Measurements from ENCODE around the gene LRCH3.

DNA sequence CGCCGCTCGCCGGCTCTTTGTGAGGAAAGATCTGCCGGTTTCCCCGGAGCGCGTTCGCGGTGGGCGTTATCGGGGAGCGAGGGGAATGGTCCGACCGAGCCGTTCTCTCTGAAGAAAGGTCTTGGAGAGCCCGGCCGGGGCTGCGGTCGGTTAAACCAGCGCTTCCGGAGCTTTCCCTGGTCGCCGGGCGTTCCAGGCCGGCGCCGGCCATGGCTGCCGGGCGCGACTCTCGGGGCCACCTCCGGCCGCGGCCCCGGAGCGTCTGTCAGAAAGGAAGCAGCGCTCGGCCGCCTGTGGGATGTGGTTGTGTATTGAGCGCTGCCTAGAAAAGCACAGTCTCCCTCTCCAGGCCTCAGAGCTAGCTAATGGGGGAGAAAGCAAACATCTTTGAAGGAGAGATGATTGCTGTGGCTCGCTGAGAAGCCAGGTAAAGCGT is 40.6 kb upstream of the LRCH3 start:
- TF ChIP-seq, protein P1, sequence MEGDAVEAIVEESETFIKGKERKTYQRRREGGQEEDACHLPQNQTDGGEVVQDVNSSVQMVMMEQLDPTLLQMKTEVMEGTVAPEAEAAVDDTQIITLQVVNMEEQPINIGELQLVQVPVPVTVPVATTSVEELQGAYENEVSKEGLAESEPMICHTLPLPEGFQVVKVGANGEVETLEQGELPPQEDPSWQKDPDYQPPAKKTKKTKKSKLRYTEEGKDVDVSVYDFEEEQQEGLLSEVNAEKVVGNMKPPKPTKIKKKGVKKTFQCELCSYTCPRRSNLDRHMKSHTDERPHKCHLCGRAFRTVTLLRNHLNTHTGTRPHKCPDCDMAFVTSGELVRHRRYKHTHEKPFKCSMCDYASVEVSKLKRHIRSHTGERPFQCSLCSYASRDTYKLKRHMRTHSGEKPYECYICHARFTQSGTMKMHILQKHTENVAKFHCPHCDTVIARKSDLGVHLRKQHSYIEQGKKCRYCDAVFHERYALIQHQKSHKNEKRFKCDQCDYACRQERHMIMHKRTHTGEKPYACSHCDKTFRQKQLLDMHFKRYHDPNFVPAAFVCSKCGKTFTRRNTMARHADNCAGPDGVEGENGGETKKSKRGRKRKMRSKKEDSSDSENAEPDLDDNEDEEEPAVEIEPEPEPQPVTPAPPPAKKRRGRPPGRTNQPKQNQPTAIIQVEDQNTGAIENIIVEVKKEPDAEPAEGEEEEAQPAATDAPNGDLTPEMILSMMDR (conservative IDR thresholded peaks at IDR 0.05; ENCODE audit: low read depth, low read length), result no peak
- no peak for TF ChIP-seq EZH2phosphoT487 (IDR thresholded peaks at IDR 0.05; ENCODE audit: borderline replicate concordance, low read length)

Measured in PC-3 (cell line).